Astrocyte (in vitro differentiated cells and primary cell): ENCODE measurements around the gene ADGRB3.

Source experiments
- EZH2 ChIP-seq: IDR thresholded peaks from 2 replicates; pipeline ENCODE4 v1.6.1; 2012; ENCODE audit warnings: mild to moderate bottlenecking, low read length, inconsistent platforms; ENCODE audit not compliant: insufficient read depth
- TF ChIP-seq, protein P1 (sequence below): IDR thresholded peaks from 2 replicates; pipeline ENCODE4 v1.5.1; 2011; ENCODE audit warnings: low read depth, mild to moderate bottlenecking, inconsistent platforms, low read length, moderate library complexity; ENCODE audit not compliant: insufficient read depth

DNA sequence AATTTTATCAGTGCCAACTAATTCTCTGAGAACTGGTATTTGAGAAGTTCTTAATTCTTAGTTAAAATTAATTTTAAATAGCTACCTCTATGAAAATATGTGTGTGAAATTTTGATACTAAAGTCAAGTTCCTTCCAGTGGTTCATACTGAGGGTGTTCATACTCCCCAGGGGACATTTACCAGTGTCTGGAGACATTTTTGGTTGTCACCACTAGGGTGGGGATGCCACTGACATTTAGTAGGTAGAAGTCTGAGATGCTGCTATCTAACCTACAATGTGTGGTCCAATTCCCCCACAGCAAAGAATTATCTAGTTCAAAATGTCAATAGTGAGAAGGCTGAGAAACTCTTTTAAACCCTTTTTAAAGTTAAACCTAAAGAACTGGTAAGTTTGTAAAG lies 463.8 kb downstream of the ADGRB3 start:
- TF ChIP-seq, protein P1, sequence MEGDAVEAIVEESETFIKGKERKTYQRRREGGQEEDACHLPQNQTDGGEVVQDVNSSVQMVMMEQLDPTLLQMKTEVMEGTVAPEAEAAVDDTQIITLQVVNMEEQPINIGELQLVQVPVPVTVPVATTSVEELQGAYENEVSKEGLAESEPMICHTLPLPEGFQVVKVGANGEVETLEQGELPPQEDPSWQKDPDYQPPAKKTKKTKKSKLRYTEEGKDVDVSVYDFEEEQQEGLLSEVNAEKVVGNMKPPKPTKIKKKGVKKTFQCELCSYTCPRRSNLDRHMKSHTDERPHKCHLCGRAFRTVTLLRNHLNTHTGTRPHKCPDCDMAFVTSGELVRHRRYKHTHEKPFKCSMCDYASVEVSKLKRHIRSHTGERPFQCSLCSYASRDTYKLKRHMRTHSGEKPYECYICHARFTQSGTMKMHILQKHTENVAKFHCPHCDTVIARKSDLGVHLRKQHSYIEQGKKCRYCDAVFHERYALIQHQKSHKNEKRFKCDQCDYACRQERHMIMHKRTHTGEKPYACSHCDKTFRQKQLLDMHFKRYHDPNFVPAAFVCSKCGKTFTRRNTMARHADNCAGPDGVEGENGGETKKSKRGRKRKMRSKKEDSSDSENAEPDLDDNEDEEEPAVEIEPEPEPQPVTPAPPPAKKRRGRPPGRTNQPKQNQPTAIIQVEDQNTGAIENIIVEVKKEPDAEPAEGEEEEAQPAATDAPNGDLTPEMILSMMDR, result no peak
- TF ChIP-seq EZH2, result no peak
